GM11168 (cell line): ENCODE results near the gene AP1S3.
"Not testable (repeated sequence)": the region's sequence is repeated elsewhere in the genome, so short reads cannot be mapped to it uniquely, and the experiment has no call there.

ENCODE experiments used
- in situ Hi-C: fragments of 300-500 bp; cut with MboI; formaldehyde crosslinking; loops from one replicate; pipeline ENCODE4 v1.12.0; 2022; ENCODE audit warnings: low sequenced_read_pairs; ENCODE audit not compliant: unreplicated experiment

AP1S3 gene

GRCh38 chr2:223854741-223855140 is 17.4 kb upstream of the AP1S3 start:
- in situ Hi-C loops = no loop called here

GRCh38 chr2:223853425-223853837 is 16.0 kb upstream of the AP1S3 start:
- in situ Hi-C loops = no loop called here

DNA sequence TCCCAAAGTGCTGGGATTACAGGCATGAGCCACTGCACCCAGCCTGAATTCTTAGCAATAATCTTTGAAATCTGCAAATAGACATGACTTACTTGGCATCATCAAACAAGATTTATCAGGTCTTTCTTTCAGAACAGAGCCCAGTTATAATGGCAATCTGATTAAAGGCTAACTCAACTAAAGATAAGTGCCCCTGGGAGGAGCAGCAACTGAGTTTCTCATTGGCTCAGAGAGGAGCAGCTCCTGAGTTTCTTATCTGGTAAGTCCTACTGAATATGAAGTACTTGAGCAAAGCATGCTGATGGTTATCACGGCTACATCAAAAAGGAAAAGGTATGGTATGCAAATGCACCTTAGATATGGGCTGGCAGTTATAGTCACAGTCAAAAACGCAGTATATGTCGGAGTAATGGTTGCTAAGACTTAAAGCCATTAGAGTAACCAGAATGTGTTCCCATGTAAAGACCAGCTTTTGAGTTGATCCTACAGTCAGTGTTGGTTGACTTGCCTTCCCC is 15.0 kb upstream of the AP1S3 start:
- in situ Hi-C loops = no loop called here

- in situ Hi-C loops = no loop called here
These were observed 10.0 kb upstream of the AP1S3 start for GRCh38 chr2:223847410-223847809.

DNA sequence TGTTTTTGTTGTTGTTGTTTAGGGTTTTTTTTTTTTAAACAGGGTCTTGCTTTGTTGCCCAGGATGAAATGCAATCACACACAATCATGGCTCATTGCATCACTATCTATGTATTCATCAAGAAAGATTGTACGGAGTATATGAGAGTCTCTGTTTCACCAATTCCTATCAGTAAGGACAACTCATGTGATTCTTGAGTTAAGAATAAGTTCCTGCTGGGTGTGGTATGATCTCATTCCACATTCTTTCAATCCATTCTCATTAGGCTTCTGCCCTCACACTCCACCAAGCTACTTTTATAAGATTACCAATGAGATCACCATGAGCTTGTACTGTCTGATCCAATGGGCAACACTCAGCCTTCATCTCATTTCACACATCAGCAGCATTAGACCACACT is 9.1 kb upstream of the AP1S3 start:
- in situ Hi-C loops = no loop called here

DNA sequence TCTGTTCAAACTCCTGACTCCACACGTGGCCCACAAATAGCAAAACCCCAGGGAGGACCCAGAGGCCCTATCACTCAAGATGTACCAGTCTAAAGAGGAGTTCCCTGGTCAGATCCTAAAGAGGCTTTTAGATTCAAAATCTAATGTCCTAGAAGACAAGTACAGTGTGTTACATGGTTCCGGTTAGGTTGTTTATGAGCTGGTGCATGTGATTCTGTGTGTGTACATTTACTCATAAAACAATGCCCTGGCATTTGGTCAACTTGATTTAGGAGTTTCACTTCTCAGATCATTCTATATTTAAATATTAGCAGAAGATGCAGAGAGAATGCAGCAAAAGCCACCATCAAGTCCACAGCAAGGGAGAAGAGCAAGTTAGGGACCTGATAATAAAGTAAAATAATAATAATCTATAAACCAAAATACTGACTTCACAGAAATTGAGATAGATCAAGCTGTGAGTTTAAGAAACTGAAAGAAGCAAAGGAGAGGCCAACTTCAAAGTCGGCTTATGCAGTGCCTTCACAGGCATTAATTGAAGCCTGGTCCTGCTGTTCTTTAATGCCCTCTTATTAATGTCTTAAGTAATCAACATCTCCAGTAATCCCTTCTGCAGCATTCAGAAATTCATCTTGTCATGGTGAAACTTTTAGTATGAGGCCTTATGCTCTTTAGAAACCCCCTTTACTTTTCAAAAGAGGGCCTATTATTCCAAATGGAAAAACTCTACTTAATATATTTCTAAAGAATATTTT is 4.2 kb upstream of the AP1S3 start:
- in situ Hi-C loops = no loop called here

DNA sequence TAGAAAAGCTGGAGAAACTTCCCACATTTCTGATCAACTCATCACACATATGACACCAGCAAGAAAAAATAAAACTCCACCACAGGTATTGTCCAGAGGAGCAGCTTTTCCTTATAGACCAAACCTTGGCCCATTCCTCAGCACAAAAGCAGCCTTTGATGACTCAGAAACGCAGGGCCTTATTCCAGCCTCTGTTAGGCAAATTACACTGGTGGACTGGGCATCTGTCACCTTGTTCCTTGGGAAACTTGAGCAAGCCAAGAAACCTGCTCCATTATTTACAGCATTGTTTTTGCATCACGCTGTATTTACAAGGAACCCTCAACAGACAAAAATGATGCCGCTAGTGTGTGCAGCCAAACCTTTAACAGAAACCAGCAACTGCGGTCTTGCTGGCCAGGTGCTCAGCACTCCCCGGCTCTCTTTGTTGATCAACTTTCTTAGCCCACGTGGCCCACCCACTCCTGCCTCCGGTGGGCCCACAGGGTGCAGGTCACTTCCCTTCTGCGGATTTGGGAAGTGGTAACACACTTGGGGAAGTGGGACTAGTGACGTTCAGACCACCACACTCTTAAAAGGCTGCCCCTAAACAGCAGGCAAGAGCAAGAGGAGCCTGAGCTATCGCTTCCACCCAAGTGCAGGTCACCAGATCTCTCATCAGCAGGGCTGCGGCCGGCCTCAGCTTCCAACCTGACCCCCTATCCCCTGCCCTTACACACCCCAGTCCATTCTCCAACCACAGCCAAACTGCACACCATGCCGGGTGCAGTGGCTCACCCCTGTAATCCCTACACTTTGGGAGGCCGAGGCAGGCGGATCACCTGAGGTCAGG is 1.5 kb downstream of the AP1S3 start:
- in situ Hi-C loops = no loop called here

DNA sequence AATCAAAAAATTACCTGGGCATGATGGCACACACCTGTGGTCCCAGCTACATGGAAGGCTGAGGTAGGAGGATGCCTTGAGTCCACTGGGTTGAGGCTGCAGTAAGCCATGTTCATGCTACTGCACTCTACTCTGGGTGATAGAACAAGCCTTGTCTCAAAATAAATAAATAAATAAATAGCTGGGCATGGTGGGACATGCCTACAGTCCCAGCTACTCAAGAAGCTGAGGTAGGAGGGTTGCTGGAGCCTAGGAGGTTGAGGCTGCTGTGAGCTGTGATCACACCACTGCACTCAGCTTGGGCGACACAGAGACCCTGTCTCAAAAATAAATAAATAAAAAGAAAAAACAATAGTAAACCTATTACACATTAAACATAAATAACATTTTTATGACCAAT is 3.0 kb downstream of the AP1S3 start:
- in situ Hi-C loops = no loop called here

DNA sequence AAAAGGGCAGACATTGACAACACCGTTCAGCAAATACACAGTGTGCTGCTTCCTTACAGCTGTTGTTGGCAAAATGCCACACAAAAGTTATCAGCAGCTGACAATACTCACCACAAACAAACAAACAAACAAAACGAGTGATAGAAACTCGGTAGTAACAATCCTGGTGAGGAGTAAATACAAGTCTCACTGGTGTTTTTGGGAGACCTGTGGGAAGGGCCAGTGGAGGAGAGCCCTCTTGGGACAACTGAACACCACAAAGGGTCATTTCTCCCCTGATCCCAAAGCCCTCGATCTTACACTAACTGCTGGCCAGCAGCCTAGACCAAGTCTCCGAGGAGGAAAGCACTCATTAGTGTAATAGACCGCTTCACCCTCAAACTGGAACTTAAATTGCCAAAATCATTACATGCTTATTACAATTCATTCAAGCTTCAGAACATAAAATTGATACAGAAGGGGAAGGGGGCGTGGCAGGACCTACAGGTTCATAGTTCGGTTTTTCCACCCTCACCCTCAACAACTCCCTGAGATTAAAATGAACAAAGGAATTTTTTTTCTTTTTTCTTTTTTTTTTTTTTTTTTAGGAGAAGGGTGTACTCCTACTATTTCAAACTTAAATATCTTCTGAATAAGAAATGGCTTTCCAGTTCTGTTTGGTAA is 5.0 kb downstream of the AP1S3 start:
- in situ Hi-C loops = no loop called here

GRCh38 chr2:223829128-223829527 is 8.3 kb downstream of the AP1S3 start:
- in situ Hi-C loops = no loop called here

- in situ Hi-C loops = no loop called here
These were observed 9.1 kb downstream of the AP1S3 start for GRCh38 chr2:223828314-223828713.

DNA sequence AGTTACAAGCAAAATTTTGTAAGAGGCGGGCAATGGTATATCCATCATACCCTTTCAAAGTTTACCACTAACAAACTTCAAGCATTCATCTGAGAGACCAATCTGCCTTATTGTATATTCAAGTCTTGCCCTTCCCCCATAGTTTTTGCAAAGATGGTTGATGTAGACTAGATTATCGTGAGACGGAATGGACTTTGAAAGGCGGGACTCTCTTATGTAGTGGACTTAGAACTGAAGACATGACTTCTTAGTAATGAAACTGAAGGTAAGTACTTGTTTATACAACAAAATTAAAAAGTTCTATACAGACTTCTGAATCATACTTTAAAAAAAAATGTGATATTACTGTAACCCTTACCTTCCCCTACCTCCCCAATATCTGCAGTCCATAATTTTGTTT is 10.4 kb downstream of the AP1S3 start:
- in situ Hi-C loops = no loop called here

- in situ Hi-C loops = no loop called here
These were observed 13.1 kb downstream of the AP1S3 start for GRCh38 chr2:223824301-223824700.

- in situ Hi-C loops = no loop called here
These were observed 14.6 kb downstream of the AP1S3 start for GRCh38 chr2:223822818-223823217.

- in situ Hi-C loops = no loop called here
These were observed 16.8 kb downstream of the AP1S3 start for GRCh38 chr2:223820549-223820948.

- in situ Hi-C loops = no loop called here
These were observed 17.5 kb downstream of the AP1S3 start for GRCh38 chr2:223819891-223820290.

GRCh38 chr2:223815884-223816570 is 21.4 kb downstream of the AP1S3 start:
- in situ Hi-C loops = no loop called here

GRCh38 chr2:223815186-223815883 is 22.0 kb downstream of the AP1S3 start:
- in situ Hi-C loops = no loop called here

DNA sequence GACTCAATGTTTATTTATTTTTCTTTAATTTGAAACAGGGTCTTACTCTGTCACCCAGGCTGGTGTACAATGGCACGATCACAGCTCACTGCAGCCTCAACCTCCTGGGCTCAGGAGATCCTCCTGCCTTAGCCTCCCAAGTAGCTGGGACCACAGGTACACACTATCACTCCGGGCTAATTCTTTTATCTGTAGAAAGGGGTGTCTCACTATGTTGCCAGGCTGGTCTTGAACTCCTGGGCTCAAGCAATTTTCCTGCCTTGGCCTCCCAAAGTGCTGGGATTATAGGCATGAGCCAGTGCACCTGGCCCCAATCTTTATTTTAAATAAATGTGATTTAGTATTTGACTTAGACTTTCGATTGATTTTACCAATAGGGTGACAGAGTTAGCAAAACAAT is 22.6 kb downstream of the AP1S3 start:
- in situ Hi-C loops = not testable (repeated sequence)

DNA sequence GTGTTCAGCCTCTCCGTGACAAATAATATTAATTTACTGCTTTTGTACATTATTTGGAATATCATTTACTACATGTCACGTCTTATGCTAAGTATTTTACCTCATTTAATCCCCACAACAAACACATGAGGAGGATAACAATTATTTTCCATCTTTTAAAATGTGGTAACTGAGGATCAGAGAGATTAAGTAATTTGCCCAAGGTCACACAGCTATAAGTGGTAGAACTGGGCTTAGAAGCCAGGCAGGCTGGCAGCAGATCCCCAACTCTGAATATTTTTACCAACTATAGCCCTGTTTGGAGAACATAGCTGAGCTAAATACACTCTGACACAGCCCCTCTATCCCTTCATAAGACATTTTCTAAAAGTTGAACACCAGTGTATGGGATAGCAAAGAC is 24.1 kb downstream of the AP1S3 start:
- in situ Hi-C loops = no loop called here
